HepG2 (cell line): ENCODE measurements around the gene EMILIN1. TPM values are rescaled to one million over a fixed set of nuclear protein-coding genes. Genes with fewer than 3 reads are reported as not detected.

ENCODE experiments used
- ARNT ChIP-seq: fragments of 450-650 bp; IDR thresholded peaks from 2 replicates; pipeline ENCODE4 v1.6.1; 2017
- CHD4 ChIP-seq: fragments of 200-600 bp; sonication (generic); IDR thresholded peaks from 2 replicates; pipeline ENCODE4 v1.7.0; 2017; ENCODE audit warnings: mild to moderate bottlenecking, low read length, borderline replicate concordance
- ELF3 ChIP-seq: IDR thresholded peaks from 2 replicates; pipeline ENCODE4 v1.6.1; 2016; ENCODE audit warnings: missing genetic modification reagents, missing compliant biosample characterization
- FOXP1 ChIP-seq, 2 experiments: fragments of 450-650 bp in 1 of 2; IDR thresholded peaks; 2 replicates each; pipeline ENCODE4 v1.6.1; 2017 to 2018; ENCODE audit warnings: antibody characterized with exemption in 1 of 2
- GMEB2 ChIP-seq: IDR thresholded peaks from 2 replicates; pipeline ENCODE4 v1.6.1; 2016; ENCODE audit warnings: missing biosample characterization, missing genetic modification reagents, low read depth
- HOXA7 ChIP-seq: sonication (generic); formaldehyde crosslinking; IDR thresholded peaks from 2 replicates; pipeline ENCODE4 v1.8.1; 2022; ENCODE audit warnings: mild to moderate bottlenecking, missing genetic modification reagents, moderate library complexity
- HOXA9 ChIP-seq: sonication (generic); formaldehyde crosslinking; IDR thresholded peaks from 2 replicates; pipeline ENCODE4 v1.8.1; 2022; ENCODE audit warnings: missing genetic modification reagents, mild to moderate bottlenecking, moderate library complexity, borderline replicate concordance
- MAFK ChIP-seq, 2 experiments: IDR thresholded peaks in 1 of 2; conservative IDR thresholded peaks in 1 of 2; 2 replicates each; pipeline ENCODE4 v1.6.1; 2011; ENCODE audit warnings: improper control_type of control experiment in 2 of 2, low read length in 2 of 2
- NCOA5 ChIP-seq: sonication (generic); formaldehyde crosslinking; IDR thresholded peaks from 2 replicates; pipeline ENCODE4 v1.4.0; 2020; ENCODE audit warnings: missing genetic modification reagents
- PLSCR1 ChIP-seq: sonication (generic); formaldehyde crosslinking; IDR thresholded peaks from 2 replicates; pipeline ENCODE4 v1.5.0; 2020; ENCODE audit warnings: missing genetic modification reagents, mild to moderate bottlenecking, borderline replicate concordance
- PPARG ChIP-seq: conservative IDR thresholded peaks from 2 replicates; pipeline ENCODE4 v1.6.1; 2016; ENCODE audit warnings: missing biosample characterization, missing genetic modification reagents
- RAD51 ChIP-seq: fragments of 450-650 bp; IDR thresholded peaks from 2 replicates; pipeline ENCODE4 v1.6.1; 2016; ENCODE audit warnings: borderline replicate concordance
- RXRA ChIP-seq: sonication (generic); formaldehyde crosslinking; IDR thresholded peaks from 2 replicates; pipeline ENCODE4 v1.5.1; 2020; ENCODE audit warnings: missing genetic modification reagents
- TEAD3 ChIP-seq: optimal IDR thresholded peaks from 2 replicates; pipeline ENCODE3; 2016; ENCODE audit warnings: borderline replicate concordance
- YY1 ChIP-seq: IDR thresholded peaks from 2 replicates; pipeline ENCODE4 v1.6.1; 2011; ENCODE audit warnings: low read length, low read depth, moderate library complexity, mild to moderate bottlenecking; ENCODE audit not compliant: insufficient read depth, insufficient replicate concordance
- ZKSCAN8 ChIP-seq: IDR thresholded peaks from 2 replicates; pipeline ENCODE4 v1.6.1; 2016; ENCODE audit warnings: borderline replicate concordance, missing genetic modification reagents, missing compliant biosample characterization
- ZNF251 ChIP-seq: sonication (generic); formaldehyde crosslinking; IDR thresholded peaks from 2 replicates; pipeline ENCODE4 v1.9.0; 2021; ENCODE audit warnings: mild to moderate bottlenecking, missing genetic modification reagents
- ZNF441 ChIP-seq: sonication (generic); formaldehyde crosslinking; IDR thresholded peaks from 2 replicates; pipeline ENCODE4 v1.7.0; 2021; ENCODE audit warnings: missing genetic modification reagents, borderline replicate concordance
- ZNF558 ChIP-seq: sonication (generic); formaldehyde crosslinking; IDR thresholded peaks from 2 replicates; pipeline ENCODE4 v1.9.0; 2022; ENCODE audit warnings: mild to moderate bottlenecking, missing genetic modification reagents, borderline replicate concordance
- ZNF576 ChIP-seq: sonication (generic); formaldehyde crosslinking; IDR thresholded peaks from 2 replicates; pipeline ENCODE4 v1.4.0; 2020; ENCODE audit warnings: mild to moderate bottlenecking, missing genetic modification reagents
- ZNF644 ChIP-seq: IDR thresholded peaks from 2 replicates; pipeline ENCODE4 v1.6.1; 2016; ENCODE audit warnings: low read depth
- ZNF703 ChIP-seq: sonication (generic); formaldehyde crosslinking; IDR thresholded peaks from 2 replicates; pipeline ENCODE4 v1.5.1; 2020; ENCODE audit warnings: missing genetic modification reagents, mild to moderate bottlenecking, moderate library complexity, borderline replicate concordance
- ZNF772 ChIP-seq: sonication (generic); formaldehyde crosslinking; IDR thresholded peaks from 2 replicates; pipeline ENCODE4 v1.5.0; 2020; ENCODE audit warnings: mild to moderate bottlenecking, missing genetic modification reagents
- polyA plus RNA-seq, 8 experiments: library from polyadenylated mRNA; depleted of rRNA in 3 of 8; stranded (reverse) in 7 of 8; unstranded in 1 of 8; fragments of >200 nt; fragmentation: Illumina TruSeq in 4 of 8; extraction: Trizol in 4 of 8; gene quantifications; 2 replicates each; pipeline versions ENCODE4 v1.2.1 to v1.2.3, GENCODE V29; 2011 to 2016; ENCODE audit warnings: low read depth in 4 of 8, missing spikeins in 1 of 8, mixed read lengths in 1 of 8; ENCODE audit not compliant: insufficient read depth in 1 of 8
- total RNA-seq, 5 experiments: library from RNA; depleted of rRNA; stranded (reverse); fragments of >200 nt; fragmentation: Illumina TruSeq; extraction: Trizol; gene quantifications; 2 replicates each; pipeline ENCODE4 v1.2.3, GENCODE V29; 2016; ENCODE audit warnings: low read depth in 1 of 5
- TF ChIP-seq, protein P1 (sequence below): sonication (generic); formaldehyde crosslinking; IDR thresholded peaks from 2 replicates; pipeline ENCODE4 v1.4.0; 2020; ENCODE audit warnings: mild to moderate bottlenecking, missing genetic modification reagents
- TF ChIP-seq, protein P2 (sequence below): sonication (generic); formaldehyde crosslinking; conservative IDR thresholded peaks from 2 replicates; pipeline ENCODE4 v1.8.1; 2023; ENCODE audit warnings: missing genetic modification reagents

The EMILIN1 gene
- total and polyA plus RNA-seq, 2 of the 13 experiments (the other 11 are each of a cell fraction or from before 2014, with no cell fraction given) = 8.1 to 9.7 TPM

- no peak for TF ChIP-seq HOXA7 (CRISPR knock-in tag)
- TF ChIP-seq YY1 = peak; percentile 99
- TF ChIP-seq ZNF251 (CRISPR knock-in tag) = no peak
- no peak for TF ChIP-seq ZNF558 (CRISPR knock-in tag)
- no peak for TF ChIP-seq ZNF703 (CRISPR knock-in tag)
- TF ChIP-seq HOXA9 = no peak
- no peak for TF ChIP-seq PLSCR1 (CRISPR knock-in tag)
- peak; percentile 3 for TF ChIP-seq TEAD3 (CRISPR knock-in tag)
- TF ChIP-seq ZNF644 (CRISPR knock-in tag) = no peak
- TF ChIP-seq FOXP1 (IDR thresholded peaks at IDR 0.05) = no peak
- 0 out of 2 replicates have a peak, but pooled peaks have one; percentile 13 for TF ChIP-seq FOXP1 (CRISPR knock-in tag; IDR thresholded peaks at IDR 0.05)
- TF ChIP-seq, protein P1, sequence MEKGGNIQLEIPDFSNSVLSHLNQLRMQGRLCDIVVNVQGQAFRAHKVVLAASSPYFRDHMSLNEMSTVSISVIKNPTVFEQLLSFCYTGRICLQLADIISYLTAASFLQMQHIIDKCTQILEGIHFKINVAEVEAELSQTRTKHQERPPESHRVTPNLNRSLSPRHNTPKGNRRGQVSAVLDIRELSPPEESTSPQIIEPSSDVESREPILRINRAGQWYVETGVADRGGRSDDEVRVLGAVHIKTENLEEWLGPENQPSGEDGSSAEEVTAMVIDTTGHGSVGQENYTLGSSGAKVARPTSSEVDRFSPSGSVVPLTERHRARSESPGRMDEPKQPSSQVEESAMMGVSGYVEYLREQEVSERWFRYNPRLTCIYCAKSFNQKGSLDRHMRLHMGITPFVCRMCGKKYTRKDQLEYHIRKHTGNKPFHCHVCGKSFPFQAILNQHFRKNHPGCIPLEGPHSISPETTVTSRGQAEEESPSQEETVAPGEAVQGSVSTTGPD (CRISPR knock-in tag) = no peak
- TF ChIP-seq CHD4 = 0 out of 2 replicates have a peak, but pooled peaks have one; percentile 10
- no peak for TF ChIP-seq RAD51
- no peak for TF ChIP-seq ZKSCAN8 (CRISPR knock-in tag)
- TF ChIP-seq ARNT = no peak
- no peak for TF ChIP-seq ZNF576 (CRISPR knock-in tag)
- peak; percentile 48 for TF ChIP-seq ELF3 (CRISPR knock-in tag)
- no peak; the same call in 1 of the 2 replicates for TF ChIP-seq ZNF772 (CRISPR knock-in tag)
- peak; percentile 44; the same call in 1 of the 2 replicates for TF ChIP-seq ZNF441 (CRISPR knock-in tag)
- TF ChIP-seq GMEB2 (CRISPR knock-in tag) = no peak
- TF ChIP-seq PPARG (CRISPR knock-in tag) = no peak
- TF ChIP-seq, protein P2, sequence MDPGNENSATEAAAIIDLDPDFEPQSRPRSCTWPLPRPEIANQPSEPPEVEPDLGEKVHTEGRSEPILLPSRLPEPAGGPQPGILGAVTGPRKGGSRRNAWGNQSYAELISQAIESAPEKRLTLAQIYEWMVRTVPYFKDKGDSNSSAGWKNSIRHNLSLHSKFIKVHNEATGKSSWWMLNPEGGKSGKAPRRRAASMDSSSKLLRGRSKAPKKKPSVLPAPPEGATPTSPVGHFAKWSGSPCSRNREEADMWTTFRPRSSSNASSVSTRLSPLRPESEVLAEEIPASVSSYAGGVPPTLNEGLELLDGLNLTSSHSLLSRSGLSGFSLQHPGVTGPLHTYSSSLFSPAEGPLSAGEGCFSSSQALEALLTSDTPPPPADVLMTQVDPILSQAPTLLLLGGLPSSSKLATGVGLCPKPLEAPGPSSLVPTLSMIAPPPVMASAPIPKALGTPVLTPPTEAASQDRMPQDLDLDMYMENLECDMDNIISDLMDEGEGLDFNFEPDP (CRISPR knock-in tag) = no peak
- no peak; the same call in 1 of the 2 replicates for TF ChIP-seq RXRA
- no peak for TF ChIP-seq NCOA5
- TF ChIP-seq MAFK (conservative IDR thresholded peaks at IDR 0.05 in 1 of 2, IDR thresholded peaks at IDR 0.05 in 1 of 2; ENCODE audit: low read length in 2 of 2) = peak in 1 of 2 experiments; percentile 25; a peak in 2 of 4 replicates
Observed at GRCh38 chr2:27133905-27134780, 55.7 kb downstream of the EMILIN1 start, which contains the start of gene PREB (continued).
